Stimulated activated CD8-positive, alpha-beta memory T cell treated with anti-CD3 and anti-CD28 coated beads, Interleukin-4, amount 100 ng/mL, for 48 hours (primary cell): ENCODE data around the gene NDUFAF8.
A peak's percentile ranks its signal among the peaks of the same experiment; 100 is the strongest.
"Not testable (repeated sequence)": the region's sequence is repeated elsewhere in the genome, so short reads cannot be mapped to it uniquely, and the experiment has no call there.

Source experiments
- DNase-seq: peaks from one replicate; pipeline ENCODE4 v3.0.0-alpha.2; 2020

Gene NDUFAF8

GRCh38 chr17:81223762-81224130, 15.4 kb upstream of the NDUFAF8 start:
- no peak for DNase-seq

GRCh38 chr17:81227630-81228029, 11.5 kb upstream of the NDUFAF8 start:
- not testable (repeated sequence) for DNase-seq

- no peak for DNase-seq
These were observed 10.7 kb upstream of the NDUFAF8 start for GRCh38 chr17:81228420-81228819.

- DNase-seq, result no peak
These were observed 10.1 kb upstream of the NDUFAF8 start for GRCh38 chr17:81228834-81229665.

- no peak for DNase-seq
These were observed 9.5 kb upstream of the NDUFAF8 start for GRCh38 chr17:81229666-81229920.

GRCh38 chr17:81230043-81230820, 8.9 kb upstream of the NDUFAF8 start:
- peak; percentile 42 for DNase-seq

- DNase-seq, result no peak
These were observed 7.9 kb upstream of the NDUFAF8 start for GRCh38 chr17:81231121-81231645.

- DNase-seq, result no peak
These were observed 7.1 kb upstream of the NDUFAF8 start for GRCh38 chr17:81231766-81232581.

GRCh38 chr17:81232616-81233241, 6.4 kb upstream of the NDUFAF8 start:
- no peak for DNase-seq

- DNase-seq, result no peak
These were observed 5.8 kb upstream of the NDUFAF8 start for GRCh38 chr17:81233316-81233715.

GRCh38 chr17:81233811-81234505, 5.2 kb upstream of the NDUFAF8 start:
- no peak for DNase-seq

- no peak for DNase-seq
These were observed 4.6 kb upstream of the NDUFAF8 start for GRCh38 chr17:81234506-81234855.

- DNase-seq, result no peak
These were observed 3.9 kb upstream of the NDUFAF8 start for GRCh38 chr17:81234940-81235821.

- no peak for DNase-seq
These were observed 3.0 kb upstream of the NDUFAF8 start for GRCh38 chr17:81235822-81236740.

- no peak for DNase-seq
These were observed 2.3 kb upstream of the NDUFAF8 start for GRCh38 chr17:81236784-81237183.

- DNase-seq, result no peak
These were observed 1.3 kb upstream of the NDUFAF8 start for GRCh38 chr17:81237591-81238489.

GRCh38 chr17:81238490-81238814, 666 bp upstream of the NDUFAF8 start:
- DNase-seq, result no peak

GRCh38 chr17:81239714-81240555, 817 bp downstream of the NDUFAF8 start:
- DNase-seq, result peak; percentile 68
